Esophagus squamous epithelium (tissue), 5 donors: ENCODE data around the gene BOK. TPM values are rescaled to one million over a fixed set of nuclear protein-coding genes. Genes with fewer than 3 reads are reported as not detected.
"Not testable (repeated sequence)": the region's sequence is repeated elsewhere in the genome, so short reads cannot be mapped to it uniquely, and the experiment has no call there.

Experiments
- DNase-seq: peaks from one replicate; lab custom pipeline; 2025; lab: John Stamatoyannopoulos, UW
- H3K27ac ChIP-seq, 4 donors: fragments of 200-600 bp; sonication (generic); one replicate each; pipeline ENCODE4 v1.5.1; 2016 to 2019; ENCODE audit warnings: mild to moderate bottlenecking in 1 of 4
- H3K27me3 ChIP-seq, 4 donors: fragments of 200-600 bp; sonication (generic); 1 replicate in 3 of 4; 2 replicates in 1 of 4; pipeline versions ENCODE4 v1.5.1 to v1.6.0; 2017 to 2021; ENCODE audit warnings: antibody characterized with exemption in 1 of 4
- H3K36me3 ChIP-seq, 3 donors: fragments of 200-600 bp; sonication (generic); one replicate each; pipeline ENCODE4 v1.5.1; 2016 to 2019
- H3K4me1 ChIP-seq, 3 donors: fragments of 200-600 bp; sonication (generic); one replicate each; pipeline ENCODE4 v1.5.1; 2017 to 2019
- H3K4me3 ChIP-seq, 4 donors: fragments of 200-600 bp; sonication (generic); 1 replicate in 3 of 4; 2 replicates in 1 of 4; pipeline ENCODE4 v1.5.1; 2016 to 2019; ENCODE audit warnings: mild to moderate bottlenecking in 2 of 4, moderate library complexity in 1 of 4
- H3K9me3 ChIP-seq, 3 donors: fragments of 200-600 bp; sonication (generic); one replicate each; pipeline ENCODE4 v1.5.1; 2016 to 2019
- POLR2A ChIP-seq, 4 donors: fragments of 450-650 bp; IDR thresholded peaks; one replicate each; pipeline ENCODE4 v1.6.1; 2017; ENCODE audit warnings: antibody characterized with exemption in 4 of 4, mild to moderate bottlenecking in 4 of 4, moderate library complexity in 3 of 4
- WGBS, 2 donors: methylation state at CpG; one replicate each; pipeline ENCODE4 v1.1.5; 2018; 5-methylcytosine and 5-hydroxymethylcytosine counted together
- intact Hi-C: fragments of 100-400 bp; cut with DNase I; formaldehyde crosslinking; loops from one replicate; pipeline ENCODE4 v1.15.0; 2022
- total RNA-seq, 4 donors: library from RNA; depleted of rRNA; stranded (reverse); fragments of >200 nt; gene quantifications; one replicate each; pipeline ENCODE4 v1.1.0, GENCODE V29; 2016
- TF ChIP-seq, protein P1 (sequence below), 6 experiments: fragments of 450-650 bp in 4 of 6; fragments of 200-600 bp in 2 of 6; sonication (generic) in 2 of 6; IDR thresholded peaks; one replicate each; pipeline ENCODE4 v1.5.1; 2016 to 2019; ENCODE audit warnings: antibody characterized with exemption in 6 of 6, mild to moderate bottlenecking in 4 of 6, moderate library complexity in 4 of 6
- donor health status: DM: yes; HTN: yes; CAD: no.

Gene BOK
- total RNA-seq, 4 donors from 2014 or later: 35.5 to 57.1 (median 51.2) TPM

DNA sequence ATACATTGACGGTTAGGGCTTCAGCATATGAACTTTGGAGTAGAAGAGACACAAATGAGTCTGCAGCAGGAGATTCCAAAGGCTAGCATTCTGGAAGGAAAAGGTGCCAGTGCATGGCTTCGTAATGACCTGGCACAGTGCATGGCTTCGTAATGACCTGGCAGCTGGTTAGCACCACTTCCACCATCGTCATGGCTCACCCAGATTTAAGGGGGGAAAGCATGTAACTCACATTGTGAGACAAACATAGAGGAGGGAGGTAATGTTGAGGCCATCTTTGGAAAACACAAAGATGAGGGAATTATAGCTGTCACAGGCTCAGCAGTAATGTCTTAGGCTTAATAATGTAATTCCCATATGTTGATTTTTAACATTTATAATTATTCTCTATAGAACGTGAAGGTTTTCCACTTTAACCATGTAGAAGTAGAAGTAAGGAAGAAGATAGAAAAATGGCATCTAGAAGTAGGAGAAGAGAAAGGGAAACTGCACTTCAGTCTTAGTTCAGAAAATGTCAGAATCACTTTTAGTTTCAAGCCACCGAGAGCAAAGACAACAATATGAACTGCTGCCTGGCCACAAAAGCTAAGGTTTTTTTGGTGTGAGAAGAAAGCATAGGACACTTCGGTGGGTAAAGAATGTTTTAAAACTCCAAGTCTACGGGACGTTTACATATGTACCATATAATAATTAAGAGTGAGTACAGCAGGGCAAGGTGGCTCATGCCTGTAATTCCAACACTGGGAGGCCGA, 43.4 kb upstream of the BOK start:
- Histone ChIP-seq H3K27ac (no peak overlapping the region), H3K9me3 (no peaks in the 10 kb centered on the region), H3K27me3 (peaks cover 0 to 8% (median 0%) of the 10 kb centered on the region in 4 donors), H3K36me3 (peaks cover 0 to 11% (median 0%) of the 10 kb centered on the region in 3 donors), H3K4me1 (peaks cover 0 to under 1% (median 0%) of the 10 kb centered on the region in 3 donors), H3K4me3 (no peak overlapping the region)
- TF ChIP-seq, protein P1, sequence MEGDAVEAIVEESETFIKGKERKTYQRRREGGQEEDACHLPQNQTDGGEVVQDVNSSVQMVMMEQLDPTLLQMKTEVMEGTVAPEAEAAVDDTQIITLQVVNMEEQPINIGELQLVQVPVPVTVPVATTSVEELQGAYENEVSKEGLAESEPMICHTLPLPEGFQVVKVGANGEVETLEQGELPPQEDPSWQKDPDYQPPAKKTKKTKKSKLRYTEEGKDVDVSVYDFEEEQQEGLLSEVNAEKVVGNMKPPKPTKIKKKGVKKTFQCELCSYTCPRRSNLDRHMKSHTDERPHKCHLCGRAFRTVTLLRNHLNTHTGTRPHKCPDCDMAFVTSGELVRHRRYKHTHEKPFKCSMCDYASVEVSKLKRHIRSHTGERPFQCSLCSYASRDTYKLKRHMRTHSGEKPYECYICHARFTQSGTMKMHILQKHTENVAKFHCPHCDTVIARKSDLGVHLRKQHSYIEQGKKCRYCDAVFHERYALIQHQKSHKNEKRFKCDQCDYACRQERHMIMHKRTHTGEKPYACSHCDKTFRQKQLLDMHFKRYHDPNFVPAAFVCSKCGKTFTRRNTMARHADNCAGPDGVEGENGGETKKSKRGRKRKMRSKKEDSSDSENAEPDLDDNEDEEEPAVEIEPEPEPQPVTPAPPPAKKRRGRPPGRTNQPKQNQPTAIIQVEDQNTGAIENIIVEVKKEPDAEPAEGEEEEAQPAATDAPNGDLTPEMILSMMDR (IDR thresholded peaks at IDR 0.05): no peak
- no peak for TF ChIP-seq POLR2A (IDR thresholded peaks at IDR 0.05)
- DNase-seq: no peak
- WGBS, 2 donors: 43 to 49% methylated on average over 10 of the region's 10 CpGs
- intact Hi-C loops: no loop called here

DNA sequence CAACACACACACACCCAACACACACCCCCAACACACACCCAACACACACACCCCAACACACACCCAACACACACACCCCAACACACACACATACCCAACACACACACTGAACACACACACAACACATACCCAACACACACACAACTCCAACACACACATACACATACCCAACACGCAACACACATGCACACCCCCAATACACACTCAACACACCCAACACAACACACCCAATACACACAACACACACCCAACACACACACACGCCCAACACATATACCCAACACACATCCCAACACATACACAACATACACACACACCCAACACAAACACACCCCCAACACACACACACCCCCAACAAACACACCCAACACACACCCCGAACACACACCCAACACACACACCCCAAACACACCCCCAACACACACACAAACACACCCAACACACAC, 42.0 kb upstream of the BOK start:
- Histone ChIP-seq H3K27ac (no peak overlapping the region), H3K36me3 (peaks cover 0 to 5% (median 0%) of the 10 kb centered on the region in 3 donors), H3K27me3 (peaks cover 0 to 21% (median 0%) of the 10 kb centered on the region in 4 donors), H3K9me3 (no peaks in the 10 kb centered on the region), H3K4me1 (no peaks in the 10 kb centered on the region), H3K4me3 (no peak overlapping the region)
- intact Hi-C loops: no loop called here
- TF ChIP-seq POLR2A (IDR thresholded peaks at IDR 0.05): no peak
- TF ChIP-seq, protein P1 (IDR thresholded peaks at IDR 0.05): no peak
- WGBS, 2 donors: 86 to 87% methylated on average over 2 of the region's 3 CpGs
- DNase-seq: no peak

DNA sequence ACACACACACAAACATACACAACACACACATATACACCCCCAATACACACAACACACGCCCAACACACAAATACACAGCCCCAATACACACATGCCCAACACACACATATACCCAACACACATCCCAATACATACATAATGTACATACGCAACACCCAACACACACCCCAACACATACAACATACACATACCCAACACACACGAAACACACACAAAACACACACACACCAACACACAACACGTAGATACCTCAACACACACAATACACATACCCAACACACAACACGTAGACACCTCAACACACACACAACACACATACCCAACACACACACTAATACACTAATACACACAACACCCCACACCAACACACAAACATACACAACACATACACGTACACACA, 41.2 kb upstream of the BOK start:
- Histone ChIP-seq H3K27ac (no peak overlapping the region), H3K4me1 (no peaks in the 10 kb centered on the region), H3K4me3 (no peak overlapping the region), H3K27me3 (peaks cover 0 to 26% (median 0%) of the 10 kb centered on the region in 4 donors), H3K9me3 (no peaks in the 10 kb centered on the region), H3K36me3 (no peaks in the 10 kb centered on the region)
- TF ChIP-seq, protein P1 (IDR thresholded peaks at IDR 0.05): no peak
- TF ChIP-seq POLR2A (IDR thresholded peaks at IDR 0.05): no peak
- 87 to 88% methylated on average over 6 of the region's 6 CpGs for WGBS, 2 donors
- no peak for DNase-seq
- intact Hi-C loops: no loop called here

DNA sequence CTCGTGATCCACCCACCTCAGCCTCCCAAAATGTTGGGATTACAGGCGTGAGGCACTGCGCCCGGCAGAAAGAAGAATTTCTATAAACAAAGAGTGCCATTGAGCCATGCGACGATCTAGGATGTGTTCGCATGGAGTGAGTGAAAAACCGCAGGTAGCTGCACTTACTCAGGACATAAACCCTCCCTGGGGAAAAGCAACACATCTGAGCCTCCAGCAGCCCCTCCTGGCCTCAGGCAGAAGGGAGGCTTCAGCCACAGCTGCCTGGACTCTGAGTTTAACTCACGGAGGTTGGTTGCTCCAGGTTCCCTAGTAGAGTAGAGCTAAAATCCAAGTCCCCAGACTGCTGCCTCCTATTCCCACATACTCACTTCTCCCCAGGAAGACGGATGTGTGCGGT, 38.9 kb upstream of the BOK start:
- Histone ChIP-seq H3K4me1 (no peaks in the 10 kb centered on the region), H3K4me3 (no peak overlapping the region), H3K9me3 (no peaks in the 10 kb centered on the region), H3K27me3 (peaks cover 0 to 34% (median 0%) of the 10 kb centered on the region in 4 donors), H3K36me3 (no peaks in the 10 kb centered on the region), H3K27ac (no peak overlapping the region)
- TF ChIP-seq POLR2A (IDR thresholded peaks at IDR 0.05): no peak
- TF ChIP-seq, protein P1 (IDR thresholded peaks at IDR 0.05): no peak
- intact Hi-C loops: no loop called here
- DNase-seq: no peak
- 62 to 80% methylated on average over 11 of the region's 11 CpGs for WGBS, 2 donors

DNA sequence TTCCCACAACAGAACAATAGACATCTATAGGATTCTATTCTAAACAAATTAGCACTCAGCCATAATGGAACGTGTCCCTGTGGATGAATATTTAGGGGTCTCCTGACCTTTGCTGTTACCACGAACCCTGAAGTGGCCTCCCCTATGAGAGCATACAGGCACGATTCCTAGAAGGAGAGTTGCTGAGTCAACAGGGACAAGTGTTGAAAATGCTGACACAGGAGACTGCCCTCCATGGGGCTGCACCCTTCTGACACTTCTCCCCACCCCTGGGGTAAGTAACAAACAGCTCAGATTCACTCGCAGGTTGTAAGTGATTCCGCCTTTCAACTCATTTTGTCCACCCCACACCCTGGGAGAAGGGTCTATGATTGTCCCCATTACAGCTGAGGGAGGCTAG, 36.1 kb upstream of the BOK start:
- WGBS, 2 donors: 53 to 86% methylated on average over 4 to 5 of the region's 5 CpGs
- intact Hi-C loops: no loop called here

DNA sequence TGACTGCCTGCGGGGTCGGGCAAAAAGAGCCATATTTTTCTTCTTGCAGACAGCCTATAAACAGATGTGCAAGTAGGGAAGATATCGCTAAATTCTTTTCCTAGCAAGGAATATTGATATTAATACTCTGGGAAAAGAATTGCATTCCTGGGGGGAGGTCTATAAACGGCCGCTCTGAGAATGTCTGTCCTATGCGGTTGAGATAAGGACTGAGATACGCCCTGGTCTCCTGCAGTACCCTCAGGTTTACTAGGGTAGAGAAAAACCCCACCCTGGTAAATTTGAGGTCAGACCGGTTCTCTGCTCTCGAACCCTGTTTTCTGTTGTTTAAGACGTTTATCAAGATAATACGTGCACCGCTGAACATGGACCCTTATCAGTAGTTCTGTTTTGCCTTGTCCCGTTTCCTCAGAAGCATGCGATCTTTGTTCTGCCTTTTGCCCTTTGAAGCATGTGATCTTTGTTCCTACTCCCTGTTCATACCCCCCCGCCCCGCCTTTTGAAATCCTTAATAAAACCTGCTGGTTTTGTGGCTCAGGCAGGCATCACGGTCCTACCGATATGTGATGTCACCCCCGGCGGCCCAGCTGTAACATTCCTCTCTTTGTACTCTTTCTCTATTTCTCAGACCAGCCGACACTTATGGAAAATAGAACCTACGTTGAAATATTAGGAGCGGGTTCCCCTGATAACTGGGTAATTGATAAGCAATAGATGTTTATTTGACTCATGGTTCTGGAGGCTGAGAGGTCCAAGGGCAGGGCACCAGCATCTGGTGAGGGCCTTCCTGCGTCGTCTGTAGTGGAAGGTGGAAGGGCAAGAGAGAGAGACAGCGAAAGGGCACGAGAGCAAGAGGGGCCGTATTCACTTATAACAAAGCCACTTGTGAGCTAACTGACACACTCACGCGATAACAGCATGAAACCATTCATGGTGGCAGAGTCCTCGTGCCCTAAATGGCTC, 32.4 kb upstream of the BOK start:
- H3K4me3 ChIP-seq, H3K27ac ChIP-seq, H3K9me3 ChIP-seq, DNase-seq, intact Hi-C loops, H3K36me3 ChIP-seq, H3K4me1 ChIP-seq: not testable (repeated sequence)
- WGBS, 2 donors: 88 to 90% methylated on average over 30 to 31 of the region's 31 CpGs
- H3K27me3 ChIP-seq: peaks cover 0 to 24% (median 0%) of the 10 kb centered on the region in 4 donors

More for the DNA sequence above, 36.1 kb upstream of the BOK start:
- DNase-seq: no peak
- TF ChIP-seq, protein P1 (IDR thresholded peaks at IDR 0.05): no peak
- TF ChIP-seq POLR2A (IDR thresholded peaks at IDR 0.05): no peak
- no peaks in the 10 kb centered on the region for H3K4me1 ChIP-seq
- no peaks in the 10 kb centered on the region for H3K36me3 ChIP-seq
- H3K27me3 ChIP-seq: peaks cover 0 to 34% (median 0%) of the 10 kb centered on the region in 4 donors
- H3K4me3 ChIP-seq: no peak overlapping the region
- no peaks in the 10 kb centered on the region for H3K9me3 ChIP-seq
- H3K27ac ChIP-seq: no peak overlapping the region
